CD4-positive, alpha-beta T cell (primary cell): ENCODE data around the gene MPP7. TPM values are rescaled to one million over a fixed set of nuclear protein-coding genes. Genes with fewer than 3 reads are reported as not detected.
"Not testable (repeated sequence)": the region's sequence is repeated elsewhere in the genome, so short reads cannot be mapped to it uniquely, and the experiment has no call there.

Experiments used
- ATAC-seq: fragments of 200-7000 bp; cut with Tn5 transposase; one replicate; pipeline ENCODE4 v1.10.0; 2022; ENCODE audit warnings: mild to moderate bottlenecking; ENCODE audit not compliant: poor library complexity
- CTCF ChIA-PET: fragments of 350-600 bp; sonication (Branson Sonifier 250); formaldehyde crosslinking; loops from one replicate; lab custom pipeline; 2021; ENCODE audit warnings: antibody characterized with exemption, inconsistent platforms; lab: Charles Lee
- POLR2A ChIA-PET: fragments of 350-600 bp; sonication (Branson Sonifier 250); formaldehyde crosslinking; loops from one replicate; lab custom pipeline; 2021; ENCODE audit warnings: antibody characterized with exemption, inconsistent platforms; lab: Charles Lee
- DNase-seq, 14 experiments: peaks; one replicate each; pipeline ENCODE4 v3.0.0-alpha.2; 2013 to 2020; ENCODE audit warnings: mixed read lengths in 2 of 14
- H3K27ac ChIP-seq, 2 donors: one replicate each; pipeline versions ENCODE4 v1.5.1 to v1.7.0; 2013; ENCODE audit warnings: low read length in 2 of 2, low read depth in 1 of 2, mild to moderate bottlenecking in 1 of 2
- H3K27me3 ChIP-seq, 2 experiments: 1 replicate in 1 of 2; 2 replicates in 1 of 2; pipeline versions ENCODE4 v1.6.1 to v1.7.0; 2013; ENCODE audit warnings: low read length in 2 of 2, control low read depth in 1 of 2, mild to moderate bottlenecking in 1 of 2, moderate library complexity in 1 of 2; ENCODE audit not compliant: insufficient read depth in 2 of 2, control insufficient read depth in 1 of 2
- H3K36me3 ChIP-seq: one replicate; pipeline ENCODE4 v1.6.1; 2013; ENCODE audit warnings: low read length, control low read depth; ENCODE audit not compliant: insufficient read depth
- H3K4me1 ChIP-seq: one replicate; pipeline ENCODE4 v1.6.1; 2013; ENCODE audit warnings: low read length, control low read depth; ENCODE audit not compliant: insufficient read depth
- H3K4me3 ChIP-seq: one replicate; pipeline ENCODE4 v1.5.1; 2013; ENCODE audit warnings: mild to moderate bottlenecking, low read length, moderate library complexity
- H3K9me3 ChIP-seq, 2 experiments: 1 replicate in 1 of 2; 2 replicates in 1 of 2; pipeline versions ENCODE4 v1.6.1 to v1.7.0; 2013; ENCODE audit warnings: low read length in 2 of 2, mild to moderate bottlenecking in 2 of 2, control low read depth in 1 of 2, moderate library complexity in 1 of 2; ENCODE audit not compliant: control insufficient read depth in 1 of 2, insufficient read depth in 1 of 2
- H3K27ac Mint-ChIP-seq: one replicate; pipeline ENCODE4 v1.8.0; 2020; ENCODE audit warnings: mixed read lengths
- H3K27me3 Mint-ChIP-seq: one replicate; pipeline ENCODE4 v1.8.0; 2021; ENCODE audit warnings: mixed read lengths
- H3K36me3 Mint-ChIP-seq: one replicate; pipeline ENCODE4 v1.8.0; 2021; ENCODE audit warnings: low read depth, mixed read lengths
- H3K4me1 Mint-ChIP-seq: one replicate; pipeline ENCODE4 v1.8.0; 2021; ENCODE audit warnings: low read depth, mixed read lengths
- H3K4me3 Mint-ChIP-seq: one replicate; pipeline ENCODE4 v1.8.0; 2020; ENCODE audit warnings: mild to moderate bottlenecking, mixed read lengths
- H3K9me3 Mint-ChIP-seq: one replicate; pipeline ENCODE4 v1.8.0; 2020; ENCODE audit warnings: mixed read lengths
- intact Hi-C, 2 experiments: fragments of 100-400 bp; cut with DNase I in 1 of 2; cut with micrococcal nuclease in 1 of 2; formaldehyde crosslinking; loops; one replicate each; pipeline versions ENCODE4 v1.15.1 to v1.9.0; 2023 to 2025; cut with DNase I, micrococcal nuclease
- total RNA-seq, 174 experiments: library from RNA in 2 of 174; stranded (reverse) in 2 of 174; gene quantifications; one replicate each; pipeline ENCODE4 v1.2.3 and lab custom pipeline; 2021 to 2026
- TF ChIP-seq, protein P1 (sequence below): fragments of 200-600 bp; IDR thresholded peaks from one replicate; pipeline ENCODE4 v1.8.0; 2022; ENCODE audit warnings: antibody characterized with exemption, mild to moderate bottlenecking

The MPP7 gene
- total RNA-seq, 2 experiments from 2014 or later: 30.4 to 32.5 TPM

DNA sequence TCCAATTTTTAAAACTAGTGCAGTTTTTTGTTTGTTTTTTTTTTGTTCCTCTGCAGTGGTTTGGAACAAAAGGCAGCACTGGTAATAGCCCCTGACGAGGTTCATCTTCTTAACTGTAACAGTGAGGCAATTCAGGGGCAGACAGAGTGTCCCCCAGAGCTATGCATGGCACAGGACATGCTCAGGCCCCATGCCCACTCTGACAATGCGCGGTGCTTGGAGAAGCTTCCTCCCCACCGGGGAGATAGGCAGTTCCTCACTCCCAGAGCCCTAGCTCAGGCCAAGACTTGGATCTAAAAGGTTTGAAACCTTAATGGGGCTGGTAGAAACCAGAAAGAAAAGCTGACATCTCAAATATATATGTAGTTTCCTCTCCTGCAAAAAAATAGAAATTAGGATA lies 17.9 kb upstream of the MPP7 start:
- DNase-seq: no peak
- TF ChIP-seq, protein P1, sequence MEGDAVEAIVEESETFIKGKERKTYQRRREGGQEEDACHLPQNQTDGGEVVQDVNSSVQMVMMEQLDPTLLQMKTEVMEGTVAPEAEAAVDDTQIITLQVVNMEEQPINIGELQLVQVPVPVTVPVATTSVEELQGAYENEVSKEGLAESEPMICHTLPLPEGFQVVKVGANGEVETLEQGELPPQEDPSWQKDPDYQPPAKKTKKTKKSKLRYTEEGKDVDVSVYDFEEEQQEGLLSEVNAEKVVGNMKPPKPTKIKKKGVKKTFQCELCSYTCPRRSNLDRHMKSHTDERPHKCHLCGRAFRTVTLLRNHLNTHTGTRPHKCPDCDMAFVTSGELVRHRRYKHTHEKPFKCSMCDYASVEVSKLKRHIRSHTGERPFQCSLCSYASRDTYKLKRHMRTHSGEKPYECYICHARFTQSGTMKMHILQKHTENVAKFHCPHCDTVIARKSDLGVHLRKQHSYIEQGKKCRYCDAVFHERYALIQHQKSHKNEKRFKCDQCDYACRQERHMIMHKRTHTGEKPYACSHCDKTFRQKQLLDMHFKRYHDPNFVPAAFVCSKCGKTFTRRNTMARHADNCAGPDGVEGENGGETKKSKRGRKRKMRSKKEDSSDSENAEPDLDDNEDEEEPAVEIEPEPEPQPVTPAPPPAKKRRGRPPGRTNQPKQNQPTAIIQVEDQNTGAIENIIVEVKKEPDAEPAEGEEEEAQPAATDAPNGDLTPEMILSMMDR: no peak
- Mint-ChIP-seq H3K27ac (no peak overlapping the region), H3K9me3 (no peaks in the 10 kb centered on the region), H3K4me3 (no peak overlapping the region), H3K4me1 (peaks cover 34% of the 10 kb centered on the region), H3K27me3 (no peaks in the 10 kb centered on the region), H3K36me3 (peaks cover 30% of the 10 kb centered on the region)
- Histone ChIP-seq H3K9me3 (no peaks in the 10 kb centered on the region), H3K36me3 (peaks cover 18% of the 10 kb centered on the region), H3K27ac (no peak overlapping the region), H3K27me3 (no peaks in the 10 kb centered on the region), H3K4me3 (no peak overlapping the region), H3K4me1 (peaks cover 8% of the 10 kb centered on the region)
- ChIA-PET POLR2A (interaction anchor here (0.7 to 3.9 kb wide), 3 partner anchors 13 to 49 kb away, joined by 3 to 18 read pairs (median 14); partner anchors contain the start of gene MPP7), CTCF (interaction anchor here (0.5 to 1.8 kb wide), 6 partner anchors 11 to 79 kb away, joined by 3 to 8 read pairs (median 3); partner anchors contain the start of gene MPP7)
- intact Hi-C loops: no loop called here
- no peak for ATAC-seq

DNA sequence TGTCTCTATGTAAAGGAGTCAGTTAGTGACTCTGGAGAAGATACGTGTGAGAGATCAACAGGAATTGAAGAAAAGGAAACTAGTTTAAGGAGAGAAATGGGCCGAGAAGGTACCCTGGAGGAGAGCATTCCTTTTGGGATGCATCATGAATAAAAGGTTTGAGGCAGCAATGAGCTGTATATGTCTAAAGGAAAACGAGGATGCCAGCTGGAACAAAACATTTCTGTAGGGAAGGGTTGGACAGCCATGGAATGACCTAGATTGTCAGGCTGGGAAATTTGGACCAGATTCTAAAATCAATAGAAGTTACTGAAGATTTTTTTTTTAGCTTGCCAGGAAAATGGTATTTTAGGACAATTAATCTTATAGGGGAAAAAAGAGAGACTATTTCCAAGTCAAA lies 17.2 kb upstream of the MPP7 start:
- Mint-ChIP-seq H3K27me3 (no peaks in the 10 kb centered on the region), H3K9me3 (no peaks in the 10 kb centered on the region), H3K4me3 (no peak overlapping the region), H3K27ac (no peak overlapping the region), H3K4me1 (peaks cover 32% of the 10 kb centered on the region), H3K36me3 (peaks cover 30% of the 10 kb centered on the region)
- no peaks in the 10 kb centered on the region for H3K27me3 ChIP-seq
- H3K4me3 ChIP-seq: no peak overlapping the region
- DNase-seq (no peak), ATAC-seq (no peak)
- H3K9me3 ChIP-seq: no peaks in the 10 kb centered on the region
- peaks cover 5% of the 10 kb centered on the region for H3K4me1 ChIP-seq
- ChIA-PET CTCF (interaction anchor here (1.4 to 1.8 kb wide), 2 partner anchors 12 to 17 kb away, joined by 4 to 8 read pairs; partner anchors contain the start of gene MPP7), POLR2A (interaction anchor here (2.4 to 3.9 kb wide), 2 partner anchors 14 to 17 kb away, joined by 14 to 18 read pairs; partner anchors contain the start of gene MPP7)
- intact Hi-C loops: no loop called here
- TF ChIP-seq, protein P1: no peak
- peaks cover 18% of the 10 kb centered on the region for H3K36me3 ChIP-seq
- no peak overlapping the region for H3K27ac ChIP-seq

DNA sequence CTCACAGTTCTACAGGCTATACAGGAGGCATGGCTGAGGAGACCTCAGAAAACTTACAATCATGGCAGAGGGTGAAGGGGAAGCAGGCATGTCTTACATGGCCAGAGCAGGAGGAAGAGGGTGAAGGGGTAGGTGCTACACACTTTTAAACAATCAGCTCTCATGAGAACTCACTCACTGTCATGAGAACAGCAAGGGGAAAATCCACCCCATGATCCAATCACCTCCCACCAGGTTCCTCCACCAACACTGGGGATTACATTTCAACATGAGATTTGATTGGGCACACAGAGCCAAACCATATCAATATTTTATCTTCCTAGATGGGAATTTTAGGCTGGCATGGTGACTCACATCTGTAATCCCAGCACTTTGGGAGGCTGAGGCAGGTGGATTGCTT lies 16.2 kb upstream of the MPP7 start:
- H3K27me3 ChIP-seq, H3K27ac ChIP-seq, intact Hi-C loops, POLR2A ChIA-PET, H3K27me3 Mint-ChIP-seq, H3K9me3 Mint-ChIP-seq, H3K4me1 ChIP-seq, H3K27ac Mint-ChIP-seq, ATAC-seq, DNase-seq, H3K4me3 Mint-ChIP-seq, H3K9me3 ChIP-seq, H3K4me3 ChIP-seq: not testable (repeated sequence)
- H3K4me1 Mint-ChIP-seq: peaks cover 26% of the 10 kb centered on the region
- peaks cover 34% of the 10 kb centered on the region for H3K36me3 Mint-ChIP-seq
- CTCF ChIA-PET: interaction anchor here (1.4 kb wide), 1 partner anchor 13 kb away, joined by 4 read pairs; no protein-coding TSS in a partner anchor
- peaks cover 26% of the 10 kb centered on the region for H3K36me3 ChIP-seq

DNA sequence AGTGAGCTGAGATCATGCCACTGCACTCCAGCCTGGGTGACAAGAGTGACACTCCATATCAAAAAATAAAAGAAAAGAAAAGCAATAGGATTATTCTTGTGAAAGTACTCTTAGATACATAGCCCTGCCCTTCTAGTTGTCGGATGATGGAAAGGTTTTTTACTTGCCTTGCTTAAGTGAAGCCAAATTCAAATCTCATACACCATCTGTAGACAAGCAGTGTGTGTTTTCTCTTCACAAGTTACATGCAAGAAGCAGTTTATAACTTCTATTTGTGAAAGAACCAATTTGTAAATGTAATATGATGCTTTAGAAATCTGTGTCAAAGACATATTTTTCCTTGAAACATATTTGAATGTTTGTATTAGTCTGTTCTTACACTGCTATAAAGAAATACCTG lies 15.8 kb upstream of the MPP7 start:
- Histone ChIP-seq H3K4me1 (peaks cover 5% of the 10 kb centered on the region), H3K27me3 (no peaks in the 10 kb centered on the region), H3K4me3 (no peak overlapping the region), H3K27ac (no peak overlapping the region), H3K9me3 (no peaks in the 10 kb centered on the region), H3K36me3 (peaks cover 26% of the 10 kb centered on the region)
- peaks cover 24% of the 10 kb centered on the region for H3K4me1 Mint-ChIP-seq
- no peaks in the 10 kb centered on the region for H3K9me3 Mint-ChIP-seq
- POLR2A ChIA-PET: no interaction called here
- peaks cover 34% of the 10 kb centered on the region for H3K36me3 Mint-ChIP-seq
- H3K4me3 Mint-ChIP-seq: no peak overlapping the region
- intact Hi-C loops: no loop called here
- ATAC-seq (no peak), DNase-seq (no peak)
- H3K27ac Mint-ChIP-seq: no peak overlapping the region
- H3K27me3 Mint-ChIP-seq: no peaks in the 10 kb centered on the region
- TF ChIP-seq, protein P1: no peak
- CTCF ChIA-PET: no interaction called here
